Measurements from ENCODE around the gene RNF11. TPM values are rescaled to one million over a fixed set of nuclear protein-coding genes. Genes with fewer than 3 reads are reported as not detected.

RNF11 gene
- total RNA-seq, 1 experiment from 2014 or later, result 55.8 TPM

- no peak overlapping the region for H2AFZ ChIP-seq (ENCODE audit: low read length)
- no peaks in the 10 kb centered on the region; a peak in 2 of 5 replicates for H3K9me3 Mint-ChIP-seq
- H2BK20ac ChIP-seq (ENCODE audit: low read depth, low read length, poor library complexity, severe bottlenecking), result no peak overlapping the region
- no peaks in the 10 kb centered on the region for H3K27me3 ChIP-seq (ENCODE audit: insufficient read depth, low read length)
- WGBS (ENCODE audit: extremely low coverage, insufficient read length, low lambda C conversion rate), result no CpG with 5 or more reads among the region's 1 CpG
- no peaks in the 10 kb centered on the region for H3K36me3 Mint-ChIP-seq (ENCODE audit: insufficient read depth in 1 of 3, low read depth in 3 of 3)
- no peak overlapping the region for H3K4ac ChIP-seq (ENCODE audit: low read depth, low read length)
- H3K56ac ChIP-seq (ENCODE audit: insufficient read length, low read depth, low read length), result no peak overlapping the region
- H3T11ph ChIP-seq (ENCODE audit: low read length), result no peak overlapping the region
- H3K79me1 ChIP-seq (ENCODE audit: insufficient read depth, low read depth, low read length, poor library complexity, severe bottlenecking), result no peaks in the 10 kb centered on the region
- no peak for DNase-seq
- no peak overlapping the region for H4K5ac ChIP-seq (ENCODE audit: insufficient read length, low read depth, low read length)
- H3K4me1 Mint-ChIP-seq, result peaks cover 3 to 9% of the 10 kb centered on the region in 2 experiments; a peak in 1 of 4 replicates
- H2BK12ac ChIP-seq (ENCODE audit: insufficient read length, low read depth, low read length), result no peak overlapping the region
- no peaks in the 10 kb centered on the region for H3K79me2 ChIP-seq (ENCODE audit: insufficient read depth, low read length)
- no peak overlapping the region for H4K91ac ChIP-seq (ENCODE audit: insufficient read length, low read depth, low read length)
- no peaks in the 10 kb centered on the region for H4K20me1 ChIP-seq (ENCODE audit: control insufficient read depth, insufficient read depth, insufficient read length)
- H3K14ac ChIP-seq (ENCODE audit: insufficient read depth, low read length), result no peak overlapping the region
- TF ChIP-seq CTCF (conservative IDR thresholded peaks at IDR 0.05), result no peak
- no peak overlapping the region for H3K27ac Mint-ChIP-seq
- peaks cover 2% of the 10 kb centered on the region; the same call in 1 of the 2 replicates for H3K27me3 Mint-ChIP-seq (ENCODE audit: low read depth)
- H2BK120ac ChIP-seq (ENCODE audit: low read depth, low read length, poor library complexity, severe bottlenecking), result no peak overlapping the region
- H4K8ac ChIP-seq (replicated peaks; ENCODE audit: insufficient read length, low read depth, low read length), result no peak overlapping the region
- H3K9ac ChIP-seq (ENCODE audit: extremely low read depth, insufficient read length, low read length), result no peak overlapping the region
- H3K27ac ChIP-seq (ENCODE audit: insufficient read length, low read depth, low read length), result no peak overlapping the region
- H3K4me1 ChIP-seq (ENCODE audit: insufficient read depth, low read length), result no peaks in the 10 kb centered on the region
- H3K23ac ChIP-seq (ENCODE audit: insufficient read length, low read depth, low read length), result no peak overlapping the region
- no peak overlapping the region for H2AK5ac ChIP-seq (ENCODE audit: insufficient read length, low read length)
- H3K23me2 ChIP-seq (ENCODE audit: insufficient read length, low read depth, low read length, poor library complexity, severe bottlenecking), result no peaks in the 10 kb centered on the region
- H2BK15ac ChIP-seq (ENCODE audit: low read depth, low read length), result no peak overlapping the region
- H3K18ac ChIP-seq (ENCODE audit: insufficient read length, low read depth, low read length), result no peak overlapping the region
- no peaks in the 10 kb centered on the region for H3K9me3 ChIP-seq (ENCODE audit: control insufficient read depth, low read depth, low read length)
- H3K4me2 ChIP-seq (ENCODE audit: insufficient read depth, insufficient read length, low read length), result no peak overlapping the region
- H2BK5ac ChIP-seq (ENCODE audit: insufficient read length, low read length), result no peak overlapping the region
- no peak overlapping the region for H3K4me3 Mint-ChIP-seq
Measured at GRCh38 chr1:51304360-51304759, 68.3 kb downstream of the RNF11 start.

Measured in H9 (cell line).